ENCODE results near the gene KIF1A.
"Not testable (repeated sequence)": the region's sequence is repeated elsewhere in the genome, so short reads cannot be mapped to it uniquely, and the experiment has no call there.

Gene KIF1A

GRCh38 chr2:240785424-240786335, 34.3 kb downstream of the KIF1A start:
- Histone ChIP-seq H3K27ac (ENCODE audit: insufficient read depth, low read depth, low read length, poor library complexity, severe bottlenecking) (no peak overlapping the region), H3K4me1 (ENCODE audit: control insufficient read depth, insufficient read depth, low read length) (no peaks in the 10 kb centered on the region), H3K4me3 (ENCODE audit: insufficient read depth, low read depth, low read length) (no peak overlapping the region), H3K9me3 (ENCODE audit: control insufficient read depth, low read length) (no peaks in the 10 kb centered on the region), H3K36me3 (ENCODE audit: control insufficient read depth, insufficient read depth, low read length) (no peaks in the 10 kb centered on the region), H3K27me3 (ENCODE audit: control insufficient read depth, insufficient read depth, low read length, poor library complexity, severe bottlenecking) (no peaks in the 10 kb centered on the region)
- WGBS, 2 experiments: 92 to 93% methylated on average over 25 of the region's 25 CpGs

- Histone ChIP-seq H3K27ac (ENCODE audit: insufficient read depth, low read depth, low read length, poor library complexity, severe bottlenecking) (no peak overlapping the region), H3K36me3 (ENCODE audit: control insufficient read depth, insufficient read depth, low read length) (no peaks in the 10 kb centered on the region), H3K9me3 (ENCODE audit: control insufficient read depth, low read length) (no peaks in the 10 kb centered on the region), H3K27me3 (ENCODE audit: control insufficient read depth, insufficient read depth, low read length, poor library complexity, severe bottlenecking) (no peaks in the 10 kb centered on the region), H3K4me3 (ENCODE audit: insufficient read depth, low read depth, low read length) (no peak overlapping the region), H3K4me1 (ENCODE audit: control insufficient read depth, insufficient read depth, low read length) (no peaks in the 10 kb centered on the region)
- 94 to 95% methylated on average over 25 of the region's 25 CpGs for WGBS, 2 experiments
Observed at GRCh38 chr2:240784629-240785423, 35.2 kb downstream of the KIF1A start.

- WGBS, 2 experiments: 95 to 96% methylated on average over 36 of the region's 36 CpGs
- H3K9me3 ChIP-seq (ENCODE audit: control insufficient read depth, low read length): no peaks in the 10 kb centered on the region
- no peaks in the 10 kb centered on the region for H3K4me1 ChIP-seq (ENCODE audit: control insufficient read depth, insufficient read depth, low read length)
- no peaks in the 10 kb centered on the region for H3K36me3 ChIP-seq (ENCODE audit: control insufficient read depth, insufficient read depth, low read length)
- no peak overlapping the region for H3K27ac ChIP-seq (ENCODE audit: insufficient read depth, low read depth, low read length, poor library complexity, severe bottlenecking)
- H3K27me3 ChIP-seq (ENCODE audit: control insufficient read depth, insufficient read depth, low read length, poor library complexity, severe bottlenecking): no peaks in the 10 kb centered on the region
- H3K4me3 ChIP-seq (ENCODE audit: insufficient read depth, low read depth, low read length): no peak overlapping the region
Observed at GRCh38 chr2:240783819-240784621, 36.0 kb downstream of the KIF1A start.

GRCh38 chr2:240782886-240783818, 36.9 kb downstream of the KIF1A start:
- no peak overlapping the region for H3K27ac ChIP-seq (ENCODE audit: insufficient read depth, low read depth, low read length, poor library complexity, severe bottlenecking)
- H3K4me1 ChIP-seq (ENCODE audit: control insufficient read depth, insufficient read depth, low read length): no peaks in the 10 kb centered on the region
- no peaks in the 10 kb centered on the region for H3K27me3 ChIP-seq (ENCODE audit: control insufficient read depth, insufficient read depth, low read length, poor library complexity, severe bottlenecking)
- H3K9me3 ChIP-seq (ENCODE audit: control insufficient read depth, low read length): no peaks in the 10 kb centered on the region
- WGBS, 2 experiments: 94 to 95% methylated on average over 32 of the region's 32 CpGs
- no peak overlapping the region for H3K4me3 ChIP-seq (ENCODE audit: insufficient read depth, low read depth, low read length)
- H3K36me3 ChIP-seq (ENCODE audit: control insufficient read depth, insufficient read depth, low read length): no peaks in the 10 kb centered on the region

GRCh38 chr2:240782221-240782885, 37.7 kb downstream of the KIF1A start:
- Histone ChIP-seq H3K27ac (ENCODE audit: insufficient read depth, low read depth, low read length, poor library complexity, severe bottlenecking) (no peak overlapping the region), H3K9me3 (ENCODE audit: control insufficient read depth, low read length) (no peaks in the 10 kb centered on the region), H3K36me3 (ENCODE audit: control insufficient read depth, insufficient read depth, low read length) (no peaks in the 10 kb centered on the region), H3K4me1 (ENCODE audit: control insufficient read depth, insufficient read depth, low read length) (no peaks in the 10 kb centered on the region), H3K4me3 (ENCODE audit: insufficient read depth, low read depth, low read length) (no peak overlapping the region), H3K27me3 (ENCODE audit: control insufficient read depth, insufficient read depth, low read length, poor library complexity, severe bottlenecking) (no peaks in the 10 kb centered on the region)
- 92% methylated on average over 43 of the region's 43 CpGs for WGBS, 2 experiments

- H3K27me3 ChIP-seq (ENCODE audit: control insufficient read depth, insufficient read depth, low read length, poor library complexity, severe bottlenecking): no peaks in the 10 kb centered on the region
- no peak overlapping the region for H3K27ac ChIP-seq (ENCODE audit: insufficient read depth, low read depth, low read length, poor library complexity, severe bottlenecking)
- whole genome bisulfite sequencing, 2 experiments: 94 to 96% methylated on average over 58 of the region's 58 CpGs
- H3K4me3 ChIP-seq (ENCODE audit: insufficient read depth, low read depth, low read length): no peak overlapping the region
- no peaks in the 10 kb centered on the region for H3K9me3 ChIP-seq (ENCODE audit: control insufficient read depth, low read length)
- H3K4me1 ChIP-seq (ENCODE audit: control insufficient read depth, insufficient read depth, low read length): no peaks in the 10 kb centered on the region
- no peaks in the 10 kb centered on the region for H3K36me3 ChIP-seq (ENCODE audit: control insufficient read depth, insufficient read depth, low read length)
Observed at GRCh38 chr2:240781471-240782220, 38.4 kb downstream of the KIF1A start.

GRCh38 chr2:240780023-240780700, 39.9 kb downstream of the KIF1A start:
- H3K36me3 ChIP-seq (ENCODE audit: control insufficient read depth, insufficient read depth, low read length): no peaks in the 10 kb centered on the region
- no peaks in the 10 kb centered on the region for H3K27me3 ChIP-seq (ENCODE audit: control insufficient read depth, insufficient read depth, low read length, poor library complexity, severe bottlenecking)
- WGBS, 2 experiments: 91 to 93% methylated on average over 39 of the region's 39 CpGs
- no peak overlapping the region for H3K27ac ChIP-seq (ENCODE audit: insufficient read depth, low read depth, low read length, poor library complexity, severe bottlenecking)
- H3K4me3 ChIP-seq (ENCODE audit: insufficient read depth, low read depth, low read length): no peak overlapping the region
- no peaks in the 10 kb centered on the region for H3K9me3 ChIP-seq (ENCODE audit: control insufficient read depth, low read length)
- H3K4me1 ChIP-seq (ENCODE audit: control insufficient read depth, insufficient read depth, low read length): no peaks in the 10 kb centered on the region

- WGBS, 2 experiments: 91% methylated on average over 6 of the region's 6 CpGs
- not testable (repeated sequence) for H3K27me3 ChIP-seq (ENCODE audit: control insufficient read depth, insufficient read depth, low read length, poor library complexity, severe bottlenecking); H3K4me3 ChIP-seq (ENCODE audit: insufficient read depth, low read depth, low read length); H3K27ac ChIP-seq (ENCODE audit: insufficient read depth, low read depth, low read length, poor library complexity, severe bottlenecking); H3K4me1 ChIP-seq (ENCODE audit: control insufficient read depth, insufficient read depth, low read length); H3K9me3 ChIP-seq (ENCODE audit: control insufficient read depth, low read length); H3K36me3 ChIP-seq (ENCODE audit: control insufficient read depth, insufficient read depth, low read length)
Observed at GRCh38 chr2:240779250-240779832, 40.7 kb downstream of the KIF1A start.

Measured in ectodermal cell (in vitro differentiated cells).